GM13977 (cell line): Measurements from ENCODE around the gene TOMT.

Experiments
- DNase-seq: peaks from one replicate; pipeline ENCODE4 v3.0.0; 2012; ENCODE audit warnings: low spot score
- in situ Hi-C: fragments of 300-500 bp; cut with MboI; formaldehyde crosslinking; loops from one replicate; pipeline ENCODE4 v1.12.0; 2022; ENCODE audit warnings: low sequenced_read_pairs, low pct_unique_long_range_greater_than_20kb, mixed read lengths, inconsistent platforms; ENCODE audit not compliant: unreplicated experiment
- TF ChIP-seq, protein P1 (sequence below): IDR thresholded peaks from 2 replicates; pipeline ENCODE4 v1.5.1; 2012; ENCODE audit warnings: mild to moderate bottlenecking, control low read depth; ENCODE audit not compliant: insufficient read depth; ENCODE audit errors: extremely low read depth, missing control alignments

Gene TOMT

DNA sequence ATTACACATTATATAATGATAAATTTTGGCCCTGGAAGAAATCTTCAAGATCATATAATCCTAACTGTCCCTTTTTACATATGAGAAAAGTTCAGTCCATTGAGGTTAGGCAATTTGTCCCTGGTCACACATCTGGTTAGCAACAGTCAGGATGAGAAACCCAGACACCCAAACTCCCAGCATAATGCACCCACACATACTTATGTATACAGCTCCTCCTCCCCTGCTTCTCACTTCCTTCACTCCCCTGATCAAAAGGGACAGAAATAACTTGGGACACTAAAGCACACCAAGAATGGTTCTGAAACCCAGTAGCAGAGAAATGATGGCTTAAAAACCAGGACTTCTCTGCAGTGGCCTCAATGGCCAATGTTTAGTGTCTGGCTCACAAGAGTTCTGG lies 36.5 kb upstream of the TOMT start:
- DNase-seq = no peak
- TF ChIP-seq, protein P1, sequence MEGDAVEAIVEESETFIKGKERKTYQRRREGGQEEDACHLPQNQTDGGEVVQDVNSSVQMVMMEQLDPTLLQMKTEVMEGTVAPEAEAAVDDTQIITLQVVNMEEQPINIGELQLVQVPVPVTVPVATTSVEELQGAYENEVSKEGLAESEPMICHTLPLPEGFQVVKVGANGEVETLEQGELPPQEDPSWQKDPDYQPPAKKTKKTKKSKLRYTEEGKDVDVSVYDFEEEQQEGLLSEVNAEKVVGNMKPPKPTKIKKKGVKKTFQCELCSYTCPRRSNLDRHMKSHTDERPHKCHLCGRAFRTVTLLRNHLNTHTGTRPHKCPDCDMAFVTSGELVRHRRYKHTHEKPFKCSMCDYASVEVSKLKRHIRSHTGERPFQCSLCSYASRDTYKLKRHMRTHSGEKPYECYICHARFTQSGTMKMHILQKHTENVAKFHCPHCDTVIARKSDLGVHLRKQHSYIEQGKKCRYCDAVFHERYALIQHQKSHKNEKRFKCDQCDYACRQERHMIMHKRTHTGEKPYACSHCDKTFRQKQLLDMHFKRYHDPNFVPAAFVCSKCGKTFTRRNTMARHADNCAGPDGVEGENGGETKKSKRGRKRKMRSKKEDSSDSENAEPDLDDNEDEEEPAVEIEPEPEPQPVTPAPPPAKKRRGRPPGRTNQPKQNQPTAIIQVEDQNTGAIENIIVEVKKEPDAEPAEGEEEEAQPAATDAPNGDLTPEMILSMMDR = no peak
- in situ Hi-C loops = no loop called here

DNA sequence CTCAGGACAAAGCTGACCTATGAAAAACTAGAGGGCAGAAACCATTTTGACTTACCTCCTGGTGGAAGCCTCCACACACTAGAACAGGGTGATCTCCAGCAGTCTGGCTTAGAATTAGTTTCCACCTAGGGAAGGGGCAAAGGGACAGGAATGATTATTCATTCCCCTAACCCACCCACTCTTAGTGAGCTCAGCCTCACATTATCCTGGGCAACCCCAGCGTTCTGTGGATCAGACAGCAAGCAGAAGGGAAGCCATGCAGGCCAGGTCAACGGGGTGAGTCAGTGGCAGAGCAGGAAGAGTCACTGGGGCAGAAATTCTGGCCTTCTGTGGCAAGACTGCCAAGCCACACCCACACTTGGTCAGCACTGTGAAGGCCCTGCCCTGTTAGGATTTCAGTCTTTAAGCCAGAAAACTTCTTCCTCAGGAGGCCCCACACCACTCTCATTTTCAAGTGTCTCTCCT lies 35.9 kb upstream of the TOMT start:
- DNase-seq = no peak
- TF ChIP-seq, protein P1 = no peak
- in situ Hi-C loops = no loop called here

DNA sequence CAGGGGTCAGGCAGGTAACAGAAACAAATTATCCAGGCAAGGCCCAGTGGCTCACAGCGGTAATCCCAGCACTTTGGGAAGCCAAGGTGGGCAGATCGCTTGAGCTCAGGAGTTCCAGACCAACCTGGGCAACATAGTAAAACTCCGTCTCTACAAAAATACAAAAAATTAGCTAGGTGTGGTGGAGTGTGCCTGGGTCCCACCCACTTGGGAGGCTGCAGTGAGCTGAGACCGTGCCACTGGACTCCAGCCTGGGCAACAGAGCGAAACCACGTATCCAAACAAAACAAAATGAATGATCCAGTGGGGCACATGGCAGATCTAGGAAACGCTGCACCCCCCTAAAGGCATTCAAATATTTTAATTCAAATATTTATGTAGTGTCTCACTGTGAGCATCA lies 35.2 kb upstream of the TOMT start:
- TF ChIP-seq, protein P1 = no peak
- in situ Hi-C loops = no loop called here
- no peak for DNase-seq

DNA sequence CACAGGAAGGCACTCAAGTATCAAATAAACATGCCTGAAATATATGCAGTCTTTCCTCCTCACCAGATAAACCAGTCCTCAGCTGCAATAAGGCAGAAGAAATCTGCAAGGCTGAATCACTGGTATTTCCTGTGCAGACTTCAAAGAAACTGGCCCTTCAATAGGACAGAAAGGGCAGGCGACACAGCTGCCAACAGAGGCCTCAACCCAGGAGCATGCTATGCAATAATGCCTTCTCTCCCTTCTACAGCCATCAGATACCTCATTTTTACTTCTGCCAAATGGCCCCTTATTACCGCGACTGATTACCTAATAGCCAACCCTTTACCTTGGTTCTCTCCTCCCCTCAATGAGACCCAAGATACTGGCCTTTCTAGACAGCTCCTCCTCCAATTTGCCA lies 33.4 kb upstream of the TOMT start:
- TF ChIP-seq, protein P1 = no peak
- DNase-seq = no peak
- in situ Hi-C loops = no loop called here

DNA sequence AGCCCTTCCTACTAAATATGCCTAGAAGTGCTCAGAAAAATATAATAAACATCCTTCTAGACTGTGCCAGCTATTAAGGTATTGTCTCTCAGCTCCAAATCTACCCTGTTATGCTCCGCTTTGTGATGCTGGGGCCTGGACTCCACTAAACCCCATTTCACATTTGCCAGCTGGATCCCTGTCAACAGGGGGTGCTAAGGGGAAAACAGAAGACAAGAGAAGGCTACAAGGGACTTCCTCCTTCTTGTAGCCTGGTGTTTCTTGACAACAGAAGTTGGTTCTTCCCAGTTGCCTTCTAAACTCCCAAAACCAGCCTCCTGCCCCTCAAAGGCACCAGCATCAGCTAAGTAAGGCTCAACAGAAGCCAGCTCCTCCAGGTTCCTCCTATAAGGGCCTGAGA lies 30.6 kb upstream of the TOMT start:
- TF ChIP-seq, protein P1 = peak; percentile 47
- no peak for DNase-seq
- in situ Hi-C loops = no loop called here

DNA sequence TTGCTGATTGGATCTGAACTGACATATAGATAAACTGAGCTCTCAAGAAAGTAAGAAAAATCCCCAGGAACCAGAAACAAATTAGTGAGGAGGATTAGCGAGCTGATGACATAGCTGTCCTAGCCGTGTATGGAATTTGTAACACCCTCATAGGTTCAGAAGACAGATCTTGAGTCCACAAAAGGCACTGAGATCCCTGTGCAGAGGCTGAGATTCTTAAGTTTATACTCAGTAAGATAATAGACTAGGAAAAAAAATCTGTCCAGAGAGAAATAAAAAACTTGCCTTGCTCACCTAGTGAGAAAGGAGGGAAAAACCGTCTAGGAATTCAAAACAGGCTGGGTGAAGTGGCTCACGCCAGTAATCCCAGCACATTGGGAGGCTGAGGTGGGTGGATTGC lies 30.0 kb upstream of the TOMT start:
- TF ChIP-seq, protein P1 = no peak
- in situ Hi-C loops = no loop called here
- no peak for DNase-seq

DNA sequence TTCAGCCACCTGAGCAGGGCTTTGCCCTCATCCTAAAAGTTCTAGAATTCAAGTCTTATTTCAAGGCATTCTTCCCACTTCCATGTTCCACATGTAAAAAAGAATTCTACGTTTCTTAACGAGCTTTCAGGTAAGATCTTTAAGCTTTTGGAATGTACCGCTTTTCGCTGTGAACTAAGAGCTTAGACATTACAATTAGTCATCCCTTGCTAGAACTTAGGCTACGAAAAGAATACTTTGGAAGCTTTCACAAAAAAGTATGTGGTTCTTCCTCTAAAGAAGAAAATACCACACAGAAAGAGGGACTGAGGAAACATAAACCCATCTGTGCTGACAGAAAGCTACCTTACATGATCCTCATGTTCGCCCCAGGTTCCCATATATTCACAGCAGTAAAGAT lies 27.2 kb upstream of the TOMT start:
- in situ Hi-C loops = no loop called here
- no peak for DNase-seq
- TF ChIP-seq, protein P1 = no peak
